Measurements from ENCODE around the gene BCR.

DNA sequence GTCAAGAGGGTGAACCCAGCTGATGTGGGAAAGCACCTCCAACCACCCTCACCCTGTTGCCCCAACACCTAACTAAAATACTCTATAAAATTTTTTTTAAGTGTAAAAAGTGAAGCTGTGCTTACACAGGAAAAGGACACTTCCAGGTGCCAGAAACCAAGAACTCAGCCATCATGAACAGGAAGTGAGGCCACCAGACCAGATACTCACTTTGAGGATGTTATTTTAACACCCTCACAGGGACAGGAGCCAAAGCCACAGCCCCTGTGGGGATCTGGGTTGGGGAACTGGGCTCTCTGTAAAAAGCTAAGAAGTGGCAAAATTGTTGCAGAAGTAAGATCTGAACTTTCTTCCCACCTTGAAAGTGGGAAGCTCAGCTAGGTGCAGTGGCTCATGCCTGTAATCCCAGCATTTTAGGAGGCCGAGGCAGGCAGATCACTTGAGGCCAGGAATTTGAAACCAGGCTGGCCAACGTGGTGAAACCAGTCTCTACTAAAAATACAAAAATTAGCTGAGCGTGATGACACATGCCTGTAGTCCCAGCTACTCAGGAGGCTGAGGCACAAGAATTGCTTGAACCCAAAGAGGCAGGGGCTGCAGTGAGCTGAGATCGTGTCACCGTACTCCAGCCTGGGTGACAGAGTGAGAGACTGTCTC lies 42.3 kb upstream of the BCR start:
- TF ChIP-seq, protein P1, sequence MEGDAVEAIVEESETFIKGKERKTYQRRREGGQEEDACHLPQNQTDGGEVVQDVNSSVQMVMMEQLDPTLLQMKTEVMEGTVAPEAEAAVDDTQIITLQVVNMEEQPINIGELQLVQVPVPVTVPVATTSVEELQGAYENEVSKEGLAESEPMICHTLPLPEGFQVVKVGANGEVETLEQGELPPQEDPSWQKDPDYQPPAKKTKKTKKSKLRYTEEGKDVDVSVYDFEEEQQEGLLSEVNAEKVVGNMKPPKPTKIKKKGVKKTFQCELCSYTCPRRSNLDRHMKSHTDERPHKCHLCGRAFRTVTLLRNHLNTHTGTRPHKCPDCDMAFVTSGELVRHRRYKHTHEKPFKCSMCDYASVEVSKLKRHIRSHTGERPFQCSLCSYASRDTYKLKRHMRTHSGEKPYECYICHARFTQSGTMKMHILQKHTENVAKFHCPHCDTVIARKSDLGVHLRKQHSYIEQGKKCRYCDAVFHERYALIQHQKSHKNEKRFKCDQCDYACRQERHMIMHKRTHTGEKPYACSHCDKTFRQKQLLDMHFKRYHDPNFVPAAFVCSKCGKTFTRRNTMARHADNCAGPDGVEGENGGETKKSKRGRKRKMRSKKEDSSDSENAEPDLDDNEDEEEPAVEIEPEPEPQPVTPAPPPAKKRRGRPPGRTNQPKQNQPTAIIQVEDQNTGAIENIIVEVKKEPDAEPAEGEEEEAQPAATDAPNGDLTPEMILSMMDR (IDR thresholded peaks at IDR 0.05): no peak
- TF ChIP-seq EP300 (IDR thresholded peaks at IDR 0.05) (no peak), POLR2A (IDR thresholded peaks at IDR 0.05) (no peak)

Measured in suprapubic skin (tissue), 3 donors.